Keratinocyte (primary cell): Measurements from ENCODE around the gene ISYNA1. TPM values are rescaled to one million over a fixed set of nuclear protein-coding genes. Genes with fewer than 3 reads are reported as not detected.
A peak's percentile ranks its signal among the peaks of the same experiment; 100 is the strongest.

Experiments used
- DNase-seq: peaks from one replicate; pipeline ENCODE4 v3.0.0-alpha.2; 2011; ENCODE audit warnings: low read depth, missing footprints, low spot score
- FAIRE-seq: peaks from 2 replicates; lab custom pipeline; 2011; peaks lifted over from hg19 to GRCh38; lab: Jason Lieb, UNC
- H2AFZ ChIP-seq: 2 replicates; pipeline ENCODE4 v1.6.0; 2012; ENCODE audit warnings: low read length, control low read depth, inconsistent platforms; ENCODE audit not compliant: control insufficient read depth
- H3K27ac ChIP-seq: 2 replicates; pipeline ENCODE4 v1.5.1; 2011; ENCODE audit warnings: low read length; ENCODE audit not compliant: control insufficient read depth, insufficient read depth
- H3K27me3 ChIP-seq: 3 replicates; pipeline ENCODE4 v1.6.0; 2011; ENCODE audit warnings: low read length; ENCODE audit not compliant: control insufficient read depth, insufficient read depth; ENCODE audit errors: extremely low read depth
- H3K36me3 ChIP-seq, 2 experiments: 2 replicates in 1 of 2; 3 replicates in 1 of 2; pipeline ENCODE4 v1.5.1; 2011; ENCODE audit warnings: low read length in 2 of 2, mild to moderate bottlenecking in 1 of 2; ENCODE audit not compliant: control insufficient read depth in 2 of 2, insufficient read depth in 2 of 2; ENCODE audit errors: extremely low read depth in 1 of 2
- H3K4me1 ChIP-seq: 3 replicates; pipeline ENCODE4 v1.5.1; 2011; ENCODE audit warnings: low read length; ENCODE audit not compliant: control insufficient read depth, insufficient read depth; ENCODE audit errors: extremely low read depth
- H3K4me2 ChIP-seq: 3 replicates; pipeline ENCODE4 v1.6.0; 2011; ENCODE audit warnings: low read depth, low read length; ENCODE audit not compliant: control insufficient read depth, insufficient read depth; ENCODE audit errors: extremely low read depth
- H3K4me3 ChIP-seq, 3 experiments: fragments of 200-600 bp in 1 of 3; sonication (generic) in 1 of 3; 2 replicates in 2 of 3; 3 replicates in 1 of 3; pipeline ENCODE4 v1.5.1; 2011 to 2016; ENCODE audit warnings: low read length in 3 of 3, mild to moderate bottlenecking in 3 of 3, control low read depth in 2 of 3, inconsistent platforms in 1 of 3, low read depth in 1 of 3, mixed read lengths in 1 of 3, mixed run types in 1 of 3, moderate library complexity in 1 of 3; ENCODE audit not compliant: control insufficient read depth in 2 of 3, insufficient read depth in 2 of 3; ENCODE audit errors: extremely low read depth in 1 of 3
- H3K79me2 ChIP-seq: 2 replicates; pipeline ENCODE4 v1.6.0; 2012; ENCODE audit warnings: low read length; ENCODE audit not compliant: control insufficient read depth, insufficient read depth
- H3K9ac ChIP-seq: 3 replicates; pipeline ENCODE4 v1.6.0; 2011; ENCODE audit warnings: low read length; ENCODE audit not compliant: control insufficient read depth, insufficient read depth; ENCODE audit errors: extremely low read depth
- H3K9me1 ChIP-seq: 3 replicates; pipeline ENCODE4 v1.6.0; 2011; ENCODE audit warnings: low read length; ENCODE audit not compliant: control insufficient read depth, insufficient read depth; ENCODE audit errors: extremely low read depth
- H3K9me3 ChIP-seq: 2 replicates; pipeline ENCODE4 v1.5.1; 2012; ENCODE audit warnings: low read depth, low read length; ENCODE audit not compliant: control insufficient read depth
- H4K20me1 ChIP-seq: 3 replicates; pipeline ENCODE4 v1.6.0; 2011; ENCODE audit warnings: low read length; ENCODE audit not compliant: control insufficient read depth, insufficient read depth; ENCODE audit errors: extremely low read depth
- EZH2 ChIP-seq: IDR thresholded peaks from one replicate; pipeline ENCODE4 v1.6.1; 2012; ENCODE audit warnings: inconsistent platforms, mild to moderate bottlenecking, low read length, moderate library complexity
- dilution Hi-C: fragments of 300-500 bp; cut with MboI; formaldehyde crosslinking; loops from one replicate; pipeline ENCODE4 v1.7.0; 2020; ENCODE audit warnings: low sequenced_read_pairs; ENCODE audit not compliant: extremely low pct_ligation_motif_present
- polyA plus RNA-seq, 5 experiments: library from polyadenylated mRNA; depleted of rRNA in 3 of 5; stranded (reverse) in 3 of 5; stranded (forward) in 1 of 5; unstranded in 1 of 5; fragments of >200 nt; gene quantifications; 1 replicate in 1 of 5; 2 replicates in 3 of 5; 3 replicates in 1 of 5; pipeline versions ENCODE4 v1.2.1 to v1.2.3, GENCODE V29; 2011 to 2012; ENCODE audit warnings: missing spikeins in 2 of 5, low read depth in 1 of 5, low replicate concordance in 1 of 5
- TF ChIP-seq, protein P1 (sequence below), 3 experiments: IDR thresholded peaks in 1 of 3; conservative IDR thresholded peaks in 1 of 3; optimal IDR thresholded peaks in 1 of 3; 2 replicates in 2 of 3; 3 replicates in 1 of 3; pipeline versions ENCODE3 to v1.5.1; 2011; ENCODE audit warnings: low read length in 3 of 3, mild to moderate bottlenecking in 3 of 3, moderate library complexity in 2 of 3, control low read depth in 1 of 3, inconsistent platforms in 1 of 3; ENCODE audit not compliant: insufficient read depth in 2 of 3; ENCODE audit errors: extremely low read depth in 1 of 3

The ISYNA1 gene
- polyA plus RNA-seq, 1 donor (not counting 4 experiments of a cell fraction or from before 2014, with no cell fraction given) = 3.5 TPM

DNA sequence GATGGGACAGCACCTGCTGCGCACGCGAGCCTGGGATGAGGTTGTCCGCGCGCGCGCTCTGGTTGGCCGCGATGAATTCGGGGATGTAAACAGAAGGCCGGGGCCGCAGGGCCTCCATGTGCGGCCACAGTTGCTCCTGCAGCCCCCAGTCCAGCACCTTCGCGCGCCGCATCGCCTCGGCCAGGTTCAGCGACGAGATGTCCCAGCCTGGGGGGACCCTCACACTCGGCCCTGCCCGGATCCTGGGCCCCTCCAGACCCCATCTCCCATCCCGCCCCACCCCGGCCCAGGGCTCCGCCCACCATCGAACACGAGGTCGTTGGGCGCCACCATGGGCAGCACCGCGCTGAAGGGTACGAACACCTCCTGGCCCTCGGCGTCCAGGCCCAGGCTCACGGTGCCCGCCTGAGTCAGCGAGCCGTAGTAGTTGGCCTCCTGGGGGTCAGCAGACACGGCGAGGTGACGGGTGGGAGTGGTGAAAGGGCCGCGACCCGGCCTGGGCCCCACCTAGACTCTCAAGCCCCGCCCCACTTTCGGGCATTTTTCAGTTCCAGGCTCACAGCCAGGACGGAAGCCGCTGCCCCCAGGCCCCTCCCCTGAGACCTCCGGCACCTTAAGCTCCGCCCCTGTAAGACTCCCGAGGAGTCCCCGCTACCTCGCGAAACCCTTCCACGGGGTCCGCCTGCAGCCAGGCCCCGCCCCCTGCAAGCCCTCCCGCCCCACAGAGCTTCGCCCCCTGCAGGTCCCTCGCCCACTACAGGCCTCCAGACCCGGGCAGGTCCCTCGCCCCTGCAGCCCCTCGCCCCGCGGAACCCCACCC lies 1.1 kb downstream of the ISYNA1 start:
- Histone ChIP-seq H3K27ac (no peak overlapping the region), H3K9me3 (no peaks in the 10 kb centered on the region), H3K4me3 (peak overlapping the region in 2 of 3 experiments; percentile 10 to 34), H3K9me1 (peaks cover 9% of the 10 kb centered on the region), H3K27me3 (no peaks in the 10 kb centered on the region), H3K4me1 (peaks cover 23% of the 10 kb centered on the region), H2AFZ (no peak overlapping the region), H3K9ac (no peak overlapping the region), H3K79me2 (no peaks in the 10 kb centered on the region), H3K36me3 (peaks cover 0 to 3% of the 10 kb centered on the region in 2 experiments), H3K4me2 (no peak overlapping the region), H4K20me1 (no peaks in the 10 kb centered on the region)
- DNase-seq (no peak), FAIRE-seq (no peak)
- dilution Hi-C loops = no loop called here
- TF ChIP-seq, protein P1, sequence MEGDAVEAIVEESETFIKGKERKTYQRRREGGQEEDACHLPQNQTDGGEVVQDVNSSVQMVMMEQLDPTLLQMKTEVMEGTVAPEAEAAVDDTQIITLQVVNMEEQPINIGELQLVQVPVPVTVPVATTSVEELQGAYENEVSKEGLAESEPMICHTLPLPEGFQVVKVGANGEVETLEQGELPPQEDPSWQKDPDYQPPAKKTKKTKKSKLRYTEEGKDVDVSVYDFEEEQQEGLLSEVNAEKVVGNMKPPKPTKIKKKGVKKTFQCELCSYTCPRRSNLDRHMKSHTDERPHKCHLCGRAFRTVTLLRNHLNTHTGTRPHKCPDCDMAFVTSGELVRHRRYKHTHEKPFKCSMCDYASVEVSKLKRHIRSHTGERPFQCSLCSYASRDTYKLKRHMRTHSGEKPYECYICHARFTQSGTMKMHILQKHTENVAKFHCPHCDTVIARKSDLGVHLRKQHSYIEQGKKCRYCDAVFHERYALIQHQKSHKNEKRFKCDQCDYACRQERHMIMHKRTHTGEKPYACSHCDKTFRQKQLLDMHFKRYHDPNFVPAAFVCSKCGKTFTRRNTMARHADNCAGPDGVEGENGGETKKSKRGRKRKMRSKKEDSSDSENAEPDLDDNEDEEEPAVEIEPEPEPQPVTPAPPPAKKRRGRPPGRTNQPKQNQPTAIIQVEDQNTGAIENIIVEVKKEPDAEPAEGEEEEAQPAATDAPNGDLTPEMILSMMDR (optimal IDR thresholded peaks at IDR 0.05 in 1 of 3, IDR thresholded peaks at IDR 0.05 in 1 of 3, conservative IDR thresholded peaks at IDR 0.05 in 1 of 3; ENCODE audit: extremely low read depth in 1 of 3, insufficient read depth in 2 of 3, low read length in 3 of 3) = no peak
- TF ChIP-seq EZH2 = no peak

DNA sequence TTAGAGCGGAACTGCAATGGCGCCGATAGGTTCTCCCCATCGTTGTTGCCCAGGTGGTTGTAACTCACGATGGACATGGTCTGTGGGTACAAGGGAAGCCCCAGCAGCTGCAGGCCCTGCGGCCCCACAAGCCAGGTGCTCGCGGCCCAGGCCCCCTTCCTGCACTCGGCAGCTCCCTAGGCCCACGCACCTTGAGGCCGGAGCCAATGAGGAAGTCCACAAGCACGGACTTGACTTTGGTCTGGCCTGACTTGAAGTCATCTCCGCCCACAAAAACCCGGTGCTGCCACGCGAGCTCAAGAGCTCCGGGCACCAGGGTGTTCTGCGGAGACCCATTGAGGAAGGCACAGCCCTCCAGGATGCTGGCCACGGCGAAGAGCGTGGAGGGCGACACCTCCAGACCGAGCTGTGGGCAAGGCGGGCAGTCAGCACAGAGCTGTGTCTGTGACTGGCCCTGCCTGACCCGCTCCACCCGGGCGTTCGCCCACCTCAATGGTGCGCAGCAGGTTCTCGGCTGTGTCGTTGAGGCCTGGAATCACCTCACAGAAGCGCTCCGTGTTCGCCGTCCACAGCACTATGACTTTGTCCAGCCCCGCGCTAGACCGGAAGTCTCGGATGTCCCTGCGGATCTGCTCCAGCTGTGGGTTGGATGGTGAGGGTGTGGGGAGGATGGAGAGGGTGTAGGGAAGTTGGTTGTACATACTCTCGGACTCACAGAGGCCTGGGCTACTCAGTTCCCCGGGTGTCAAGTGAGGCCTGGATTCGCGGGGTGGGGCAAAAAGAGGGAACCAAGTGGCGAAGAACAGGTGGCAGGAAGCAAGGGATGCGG lies 1.9 kb downstream of the ISYNA1 start:
- H3K4me3 ChIP-seq = no peak overlapping the region
- peaks cover 9% of the 10 kb centered on the region for H3K9me1 ChIP-seq
- no peaks in the 10 kb centered on the region for H3K27me3 ChIP-seq
- H3K4me1 ChIP-seq = peaks cover 23% of the 10 kb centered on the region
- no peak overlapping the region for H3K4me2 ChIP-seq
- peaks cover 0 to 3% of the 10 kb centered on the region in 2 experiments for H3K36me3 ChIP-seq
- dilution Hi-C loops = no loop called here
- no peak overlapping the region for H3K9ac ChIP-seq
- no peak overlapping the region for H2AFZ ChIP-seq
- no peak overlapping the region for H3K27ac ChIP-seq
- DNase-seq = no peak
- no peak for TF ChIP-seq EZH2
- TF ChIP-seq, protein P1 (optimal IDR thresholded peaks at IDR 0.05 in 1 of 3, IDR thresholded peaks at IDR 0.05 in 1 of 3, conservative IDR thresholded peaks at IDR 0.05 in 1 of 3; ENCODE audit: extremely low read depth in 1 of 3, insufficient read depth in 2 of 3, low read length in 3 of 3) = no peak
- no peaks in the 10 kb centered on the region for H3K9me3 ChIP-seq
- FAIRE-seq = no peak
- no peaks in the 10 kb centered on the region for H4K20me1 ChIP-seq
- no peaks in the 10 kb centered on the region for H3K79me2 ChIP-seq
